ENCODE results near the gene SEMA4D. TPM values are rescaled to one million over a fixed set of nuclear protein-coding genes. Genes with fewer than 3 reads are reported as not detected.

The SEMA4D gene
- total RNA-seq, 2 donors from 2014 or later, result 17.1 to 52.7 TPM

- Histone ChIP-seq H3K4me1 (replicated peaks) (no peaks in the 10 kb centered on the region), H3K27me3 (replicated peaks; ENCODE audit: insufficient read depth) (no peaks in the 10 kb centered on the region), H3K4me3 (no peak overlapping the region), H3K27ac (no peak overlapping the region), H3K36me3 (no peaks in the 10 kb centered on the region), H3K9me3 (no peaks in the 10 kb centered on the region)
- TF ChIP-seq POLR2AphosphoS5 (IDR thresholded peaks at IDR 0.05) (no peak), POLR2A (IDR thresholded peaks at IDR 0.05) (no peak), CTCF (IDR thresholded peaks at IDR 0.05) (no peak)
- DNase-seq (ENCODE audit: low spot score), result no peak
- intact Hi-C loops (cut with DNase I), result loop anchor here (10.0 kb wide), 1 partner anchor 112 kb away; no protein-coding TSS in a partner anchor
- WGBS, result 89% methylated on average over 16 of the region's 16 CpGs
These were observed 75.5 kb downstream of the SEMA4D start for GRCh38 chr9:89422151-89422975.

GRCh38 chr9:89421595-89421994 is 76.3 kb downstream of the SEMA4D start:
- intact Hi-C loops (cut with DNase I), result loop anchor here (10.0 kb wide), 1 partner anchor 113 kb away; no protein-coding TSS in a partner anchor
- TF ChIP-seq CTCF (IDR thresholded peaks at IDR 0.05), result no peak
- TF ChIP-seq POLR2AphosphoS5 (IDR thresholded peaks at IDR 0.05), result no peak
- TF ChIP-seq POLR2A (IDR thresholded peaks at IDR 0.05), result no peak
- H3K4me1 ChIP-seq (replicated peaks), result no peaks in the 10 kb centered on the region
- DNase-seq (ENCODE audit: low spot score), result no peak
- 94% methylated on average over 6 of the region's 6 CpGs for WGBS
- H3K36me3 ChIP-seq, result no peaks in the 10 kb centered on the region
- H3K27me3 ChIP-seq (replicated peaks; ENCODE audit: insufficient read depth), result no peaks in the 10 kb centered on the region
- H3K27ac ChIP-seq, result no peak overlapping the region
- H3K4me3 ChIP-seq, result no peak overlapping the region
- no peaks in the 10 kb centered on the region for H3K9me3 ChIP-seq

GRCh38 chr9:89420397-89421178 is 77.3 kb downstream of the SEMA4D start:
- 93% methylated on average over 9 of the region's 9 CpGs for WGBS
- TF ChIP-seq POLR2AphosphoS5 (IDR thresholded peaks at IDR 0.05) (no peak), CTCF (IDR thresholded peaks at IDR 0.05) (no peak)
- DNase-seq (ENCODE audit: low spot score), result no peak
- Histone ChIP-seq H3K36me3 (no peaks in the 10 kb centered on the region), H3K4me3 (no peak overlapping the region), H3K9me3 (no peaks in the 10 kb centered on the region), H3K4me1 (replicated peaks) (no peaks in the 10 kb centered on the region), H3K27ac (no peak overlapping the region), H3K27me3 (replicated peaks; ENCODE audit: insufficient read depth) (no peaks in the 10 kb centered on the region)
- intact Hi-C loops (cut with DNase I), result loop anchor here (10.0 kb wide), 1 partner anchor 114 kb away; no protein-coding TSS in a partner anchor

- 87% methylated on average over 6 of the region's 6 CpGs for WGBS
- H3K27me3 ChIP-seq (replicated peaks; ENCODE audit: insufficient read depth), result no peaks in the 10 kb centered on the region
- TF ChIP-seq CTCF (IDR thresholded peaks at IDR 0.05) (no peak), POLR2AphosphoS5 (IDR thresholded peaks at IDR 0.05) (no peak), POLR2A (IDR thresholded peaks at IDR 0.05) (no peak)
- intact Hi-C loops (cut with DNase I), result loop anchor here (10.0 kb wide), 1 partner anchor 115 kb away; no protein-coding TSS in a partner anchor
- no peaks in the 10 kb centered on the region for H3K4me1 ChIP-seq (replicated peaks)
- no peak for DNase-seq (ENCODE audit: low spot score)
- no peaks in the 10 kb centered on the region for H3K36me3 ChIP-seq
- H3K27ac ChIP-seq, result no peak overlapping the region
- H3K9me3 ChIP-seq, result no peaks in the 10 kb centered on the region
- H3K4me3 ChIP-seq, result no peak overlapping the region
These were observed 77.9 kb downstream of the SEMA4D start for GRCh38 chr9:89419978-89420394.

Measured in prostate gland (tissue), 2 donors.